Smooth muscle cell of the brain vasculature (primary cell): Measurements from ENCODE around the gene SLC2A4RG.

ENCODE experiments used
- DNase-seq: peaks from one replicate; pipeline ENCODE4 v3.0.0-alpha.2; 2012; ENCODE audit warnings: low read depth, low spot score

The SLC2A4RG gene

DNA sequence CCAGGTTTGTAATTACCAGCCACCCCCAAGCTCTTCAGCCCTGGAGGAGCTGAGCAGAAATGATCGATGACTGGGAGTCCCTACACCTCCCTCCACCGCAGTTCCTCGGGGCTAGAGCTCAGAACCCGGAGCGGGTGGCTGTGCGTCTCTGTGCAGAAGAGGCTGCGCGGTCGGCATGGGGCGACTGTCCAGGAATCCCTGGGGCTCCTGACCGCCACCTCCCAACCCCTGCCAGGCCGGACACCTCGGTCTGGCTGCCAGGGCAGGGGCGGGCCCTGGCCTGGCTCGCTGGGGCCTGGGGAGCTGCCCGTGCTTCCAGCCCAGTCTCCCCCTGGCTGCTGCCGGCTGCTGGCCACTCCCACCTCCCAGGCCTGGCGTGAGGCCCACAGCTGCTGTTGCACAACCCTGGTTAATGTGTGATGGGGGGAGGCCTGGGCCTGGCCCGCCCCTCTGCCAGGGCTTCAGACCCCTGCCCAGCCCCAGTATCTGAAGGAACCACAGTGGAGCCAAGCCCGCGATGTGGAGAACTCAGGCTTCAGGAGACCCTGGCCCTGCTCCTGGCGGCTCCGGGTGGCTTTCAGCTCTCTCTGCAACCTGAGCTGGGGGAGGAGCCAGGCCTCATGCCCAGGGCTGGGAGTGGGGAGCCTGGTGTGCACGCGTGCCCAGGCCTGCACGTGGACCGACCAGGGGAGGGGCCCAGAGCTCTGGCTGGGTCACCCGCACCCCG lies 1.2 kb downstream of the SLC2A4RG start:
- DNase-seq, result peak; percentile 65

- no peak for DNase-seq
Observed at GRCh38 chr20:63741354-63741675, 1.7 kb downstream of the SLC2A4RG start.

DNA sequence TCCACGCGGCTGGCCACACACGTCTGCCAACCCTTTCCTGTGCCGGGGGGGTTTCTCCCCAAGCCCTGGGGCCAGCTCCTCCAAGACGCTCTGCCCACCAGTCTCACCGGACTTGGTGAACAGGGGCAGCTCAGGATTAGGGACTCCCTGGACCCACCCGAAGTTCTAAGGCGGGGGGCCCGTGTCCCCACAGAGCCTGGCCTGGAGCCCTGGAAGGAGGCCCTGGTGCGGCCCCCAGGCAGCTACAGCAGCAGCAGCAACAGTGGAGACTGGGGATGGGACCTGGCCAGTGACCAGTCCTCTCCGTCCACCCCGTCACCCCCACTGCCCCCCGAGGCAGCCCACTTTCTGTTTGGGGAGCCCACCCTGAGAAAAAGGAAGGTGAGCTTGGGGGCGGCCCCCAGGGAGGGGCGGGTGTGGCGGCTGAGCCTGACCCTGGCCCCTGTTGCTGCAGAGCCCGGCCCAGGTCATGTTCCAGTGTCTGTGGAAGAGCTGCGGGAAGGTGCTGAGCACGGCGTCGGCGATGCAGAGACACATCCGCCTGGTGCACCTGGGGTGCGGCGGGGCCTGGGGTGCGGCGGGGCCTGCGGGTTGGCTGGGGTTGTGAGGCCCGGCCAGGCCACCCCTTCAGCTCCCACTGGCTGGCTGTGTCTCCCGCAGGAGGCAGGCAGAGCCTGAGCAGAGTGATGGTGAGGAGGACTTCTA lies 2.3 kb downstream of the SLC2A4RG start:
- DNase-seq, result no peak

- DNase-seq, result no peak
Observed at GRCh38 chr20:63742381-63743024, 2.9 kb downstream of the SLC2A4RG start.

DNA sequence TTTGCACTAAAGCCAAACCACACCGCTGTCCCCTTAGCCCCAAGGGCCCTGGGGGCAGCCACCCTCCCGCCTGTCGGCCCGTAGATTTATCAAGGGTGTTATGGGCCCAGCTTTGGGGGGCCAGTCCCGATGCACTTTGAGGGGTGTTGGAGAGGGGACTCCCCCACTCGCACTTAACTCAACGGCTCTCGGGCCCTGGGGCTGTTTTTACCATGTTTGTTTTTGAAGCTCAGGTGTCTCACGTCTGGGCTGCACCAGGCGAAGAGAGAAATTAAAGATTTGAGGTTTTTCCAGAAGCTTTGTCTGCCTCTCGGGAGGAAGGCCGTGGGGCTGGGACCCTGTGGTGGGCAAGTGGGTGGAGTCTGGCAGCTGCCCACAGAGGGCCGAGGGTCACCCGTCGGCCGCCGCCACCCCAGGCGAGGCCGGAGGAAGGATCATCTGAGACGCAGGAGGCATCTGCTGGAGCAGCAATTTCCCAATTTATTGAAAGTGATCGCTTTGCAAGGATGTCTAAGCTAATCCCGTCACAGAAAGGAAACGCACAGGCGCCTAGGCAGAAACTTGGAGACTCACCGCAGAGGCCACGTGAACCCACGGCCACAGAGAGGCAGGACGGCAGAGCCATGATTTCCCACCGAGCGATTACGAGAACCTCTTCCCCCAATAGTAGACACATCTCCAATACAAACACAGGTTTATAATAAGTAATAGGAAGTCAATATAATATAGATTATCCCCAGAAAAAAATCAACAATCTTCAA lies 3.8 kb downstream of the SLC2A4RG start:
- no peak for DNase-seq

DNA sequence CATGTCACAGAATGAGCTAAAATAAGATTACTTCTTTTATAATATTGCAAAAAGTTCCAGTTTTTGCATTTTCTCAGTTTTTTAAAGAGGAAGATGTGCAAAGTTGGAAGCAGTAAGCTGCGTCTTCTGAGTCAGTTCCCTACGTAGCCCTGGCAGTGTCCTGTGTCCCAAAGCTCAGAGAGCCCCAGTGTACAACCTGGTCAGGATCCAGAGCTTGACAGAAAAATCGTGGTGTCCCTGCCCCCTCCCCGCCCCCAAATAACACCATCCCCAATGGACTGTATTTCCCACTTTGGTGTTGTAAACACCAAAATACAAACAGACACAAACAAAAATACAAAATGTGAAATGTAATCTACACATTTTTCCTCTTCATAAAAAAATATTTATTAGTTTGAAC lies 4.6 kb downstream of the SLC2A4RG start:
- no peak for DNase-seq

DNA sequence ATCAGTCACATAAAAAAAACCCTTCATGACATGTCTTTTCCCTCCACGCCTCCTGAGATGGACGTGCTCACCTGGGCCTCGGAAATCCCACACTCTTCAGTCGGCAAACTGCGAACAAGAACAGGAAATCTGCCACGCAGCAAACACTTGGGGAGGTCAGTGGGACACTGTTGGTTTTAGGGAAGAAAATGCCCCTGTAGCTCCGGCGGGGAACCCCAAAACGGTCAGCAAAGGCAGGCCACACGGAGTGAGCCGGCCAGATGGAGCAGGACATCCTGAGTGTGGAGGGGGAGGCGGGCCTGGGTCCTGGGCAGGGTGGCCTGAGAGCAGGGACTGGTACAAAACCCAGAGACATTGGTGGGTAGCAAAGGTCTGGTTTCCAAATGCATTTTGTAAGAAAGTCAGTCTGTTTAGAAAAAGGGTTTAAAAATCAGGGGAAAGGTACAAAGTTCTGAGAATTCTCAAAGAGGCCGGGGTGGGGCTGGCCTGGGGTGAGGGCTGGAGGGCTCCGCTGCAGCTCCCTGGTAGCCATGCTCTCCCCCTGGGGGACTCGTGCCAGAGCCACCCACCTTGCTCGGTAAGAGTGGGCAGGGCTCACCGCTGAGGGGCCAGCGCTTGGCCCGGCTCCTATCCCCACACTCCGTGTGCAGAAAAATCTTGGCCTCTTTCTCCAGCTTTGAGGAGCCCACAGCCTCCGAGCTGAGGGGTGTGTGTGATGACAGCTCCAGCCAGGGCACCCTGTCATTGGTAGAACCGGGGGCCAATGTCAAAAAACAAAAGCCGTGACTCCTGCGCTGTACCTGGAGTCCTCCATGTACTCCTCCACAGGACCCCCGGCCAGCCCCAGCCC lies 5.2 kb downstream of the SLC2A4RG start:
- DNase-seq, result no peak

DNA sequence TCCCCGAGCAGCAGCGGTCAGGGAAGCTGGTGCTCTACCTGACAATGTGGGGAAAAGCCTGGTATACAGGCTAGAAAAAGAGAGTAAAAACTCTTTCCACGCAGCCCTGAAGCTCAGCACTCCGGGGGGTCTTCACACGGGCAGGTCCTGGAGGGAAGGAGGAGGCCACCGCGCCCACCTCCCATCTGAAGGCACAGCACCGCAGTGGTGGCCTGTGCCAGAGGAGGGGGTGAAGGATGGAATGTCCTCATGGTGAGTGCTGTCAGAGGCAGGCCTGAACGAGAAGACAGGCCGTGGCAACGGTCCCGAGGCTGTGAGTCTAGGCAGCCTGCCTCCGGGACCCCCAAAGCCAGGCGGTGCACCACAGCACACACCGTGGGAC lies 5.8 kb downstream of the SLC2A4RG start:
- DNase-seq, result no peak

DNA sequence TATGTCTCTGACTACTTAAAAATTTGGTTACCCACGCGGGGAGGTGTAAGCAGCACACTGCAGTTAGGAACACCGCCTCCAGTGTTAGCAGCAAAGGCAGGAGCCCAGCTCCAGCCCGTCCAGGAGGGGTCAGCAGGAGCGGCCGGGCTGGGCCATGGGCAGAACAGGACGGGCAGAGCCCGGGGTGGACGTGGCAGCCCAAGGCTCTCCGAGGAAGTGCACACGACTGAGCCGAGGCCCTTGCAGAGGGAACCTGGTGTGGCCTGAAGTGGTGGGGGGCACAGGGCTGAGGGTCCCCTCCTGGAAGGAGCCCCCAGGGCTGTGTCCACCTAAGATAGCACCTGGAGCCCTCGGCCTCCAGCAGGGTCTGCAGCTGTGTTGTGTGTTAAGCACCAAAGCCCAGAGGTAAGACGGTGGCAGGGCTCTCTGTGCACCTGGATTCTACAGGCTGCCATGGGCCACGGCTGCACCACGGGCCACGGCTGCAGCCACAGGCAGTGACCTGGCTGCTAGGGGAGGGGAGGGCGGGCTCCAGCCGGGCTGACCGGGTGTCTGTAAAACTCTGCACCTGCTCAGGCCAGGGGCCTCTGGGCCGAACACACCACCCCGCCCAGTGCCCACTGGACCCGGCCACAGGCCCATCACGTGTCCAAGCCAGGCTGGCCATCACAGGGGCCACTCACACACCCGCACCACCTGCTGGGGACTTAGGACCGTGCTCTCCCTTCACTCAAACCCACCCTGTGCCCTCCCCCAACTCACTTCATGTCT lies 6.6 kb downstream of the SLC2A4RG start:
- DNase-seq, result no peak

- no peak for DNase-seq
Observed at GRCh38 chr20:63746751-63747315, 7.3 kb downstream of the SLC2A4RG start.

- no peak for DNase-seq
Observed at GRCh38 chr20:63747622-63748069, 8.1 kb downstream of the SLC2A4RG start.

DNA sequence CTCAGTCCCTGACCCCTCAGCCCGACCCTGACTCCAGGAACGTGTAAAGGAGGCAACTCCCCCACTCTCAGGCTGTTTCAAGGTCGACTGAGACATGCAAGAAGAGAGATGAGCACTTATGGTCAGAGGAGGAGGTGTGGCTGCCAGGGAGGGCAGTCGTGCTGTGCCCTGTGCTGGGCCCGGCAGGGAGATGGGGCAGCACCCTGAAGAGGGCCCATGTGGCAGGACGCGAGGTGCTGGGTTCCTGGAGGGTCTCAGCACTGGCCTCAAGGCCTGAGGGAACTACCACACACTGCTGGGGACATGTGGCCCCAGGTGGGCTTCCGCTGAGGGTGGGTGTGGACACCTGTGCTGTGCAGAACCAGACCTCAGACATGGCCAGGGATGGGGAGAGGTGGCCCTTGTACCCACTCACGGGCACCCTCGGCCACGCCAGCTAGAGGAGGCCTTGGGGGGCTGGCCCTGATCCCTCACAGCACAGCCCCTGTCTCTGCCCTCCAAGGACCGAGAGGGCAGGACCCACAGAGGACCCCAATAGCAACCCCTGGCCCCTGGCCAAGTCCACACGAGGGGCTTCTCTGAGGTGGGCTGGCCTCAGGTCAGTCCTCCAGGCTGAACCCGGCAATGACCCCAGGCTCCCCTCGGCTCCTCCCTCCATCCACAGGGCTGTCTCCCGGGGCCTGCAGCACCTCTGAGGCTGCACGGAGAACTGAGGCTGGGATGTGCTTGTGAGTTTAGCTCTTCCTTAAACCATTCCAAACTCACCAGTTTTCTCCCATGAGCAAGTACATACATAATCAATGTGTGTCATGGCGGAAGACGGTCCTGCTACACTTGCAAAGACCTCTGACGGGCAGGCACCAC lies 8.7 kb downstream of the SLC2A4RG start:
- DNase-seq, result no peak

- DNase-seq, result no peak
Observed at GRCh38 chr20:63748934-63749270, 9.3 kb downstream of the SLC2A4RG start.

DNA sequence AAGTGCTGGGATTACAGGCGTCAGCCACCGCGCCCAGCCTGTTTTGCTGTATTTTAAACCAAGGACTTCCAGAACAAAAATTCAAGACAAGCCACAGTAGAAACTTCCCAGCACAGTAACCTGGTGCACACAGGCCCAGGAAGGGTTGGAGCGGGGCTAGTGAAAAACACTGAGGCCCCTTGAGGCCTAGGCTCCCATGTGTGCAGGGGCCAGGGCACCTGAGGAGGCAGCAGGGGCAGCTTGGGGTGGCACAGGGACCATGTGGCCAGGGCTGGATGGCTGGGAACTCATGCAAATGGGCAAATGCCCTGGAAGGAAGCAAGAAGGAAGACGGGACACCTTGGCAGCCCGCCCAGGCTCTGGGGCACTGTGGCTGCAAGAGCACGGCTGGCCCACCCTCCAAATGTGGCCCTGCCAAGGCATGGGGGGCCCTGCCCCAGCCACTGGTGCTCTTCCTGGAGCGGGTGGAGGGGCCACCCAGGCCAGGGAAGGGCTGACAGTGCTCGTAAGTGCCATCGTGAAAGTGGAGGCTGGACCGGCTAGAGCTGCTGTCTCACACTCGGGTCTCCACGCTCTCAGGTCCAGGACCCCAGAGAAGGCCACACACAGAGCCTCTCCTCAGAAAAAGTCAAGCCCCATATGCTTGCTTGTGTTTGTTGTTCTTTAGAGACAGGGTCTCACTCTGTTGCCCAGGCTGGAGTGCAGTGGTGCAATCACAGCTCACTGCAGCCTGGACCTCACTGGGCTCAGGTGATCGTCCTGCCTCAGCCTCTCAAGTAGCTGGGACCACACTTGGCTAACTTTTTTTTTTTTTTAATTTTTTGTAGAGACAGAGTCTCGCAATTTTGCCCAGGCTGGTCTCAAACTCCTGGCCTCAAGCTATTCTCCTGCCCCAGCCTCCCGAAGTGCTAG lies 10.3 kb downstream of the SLC2A4RG start:
- DNase-seq, result no peak

- no peak for DNase-seq
Observed at GRCh38 chr20:63750807-63751470, 11.4 kb downstream of the SLC2A4RG start.

- no peak for DNase-seq
Observed at GRCh38 chr20:63751471-63752271, 12.1 kb downstream of the SLC2A4RG start.
